Mesendoderm (in vitro differentiated cells): Measurements from ENCODE around the gene KCNN1.

Source experiments
- DNase-seq: peaks from one replicate; pipeline ENCODE4 v3.0.0; 2013
- H2AK5ac ChIP-seq: 2 replicates; pipeline ENCODE4 v1.6.1; 2013; ENCODE audit warnings: low read length, inconsistent platforms
- H2BK120ac ChIP-seq: 2 replicates; pipeline ENCODE4 v1.6.1; 2013; ENCODE audit warnings: low read depth, mild to moderate bottlenecking, low read length, moderate library complexity, mixed read lengths
- H2BK15ac ChIP-seq: replicated peaks from 2 replicates; pipeline ENCODE4 v1.6.1; 2013; ENCODE audit warnings: low read depth, mild to moderate bottlenecking, moderate library complexity
- H2BK5ac ChIP-seq: 2 replicates; pipeline ENCODE4 v1.6.1; 2013; ENCODE audit warnings: low read length, inconsistent platforms
- H3K18ac ChIP-seq: 2 replicates; pipeline ENCODE4 v1.6.1; 2013; ENCODE audit warnings: mild to moderate bottlenecking, low read length, mixed read lengths
- H3K23ac ChIP-seq: one replicate; pipeline ENCODE4 v1.6.1; 2013; ENCODE audit warnings: low read length
- H3K27ac ChIP-seq: 2 replicates; pipeline ENCODE4 v1.5.1; 2013; ENCODE audit warnings: low read depth, mild to moderate bottlenecking, inconsistent platforms, low read length, moderate library complexity
- H3K27me3 ChIP-seq: 2 replicates; pipeline ENCODE4 v1.6.1; 2013; ENCODE audit warnings: low read length, control low read depth, mild to moderate bottlenecking, inconsistent platforms; ENCODE audit not compliant: insufficient read depth, poor library complexity
- H3K36me3 ChIP-seq: 2 replicates; pipeline ENCODE4 v1.6.1; 2013; ENCODE audit warnings: low read length, inconsistent platforms; ENCODE audit not compliant: control insufficient read depth, insufficient read depth
- H3K4ac ChIP-seq: one replicate; pipeline ENCODE4 v1.6.1; 2013; ENCODE audit warnings: low read depth, mild to moderate bottlenecking, low read length, moderate library complexity
- H3K4me1 ChIP-seq: 2 replicates; pipeline ENCODE4 v1.6.1; 2013; ENCODE audit warnings: low read depth, low read length, inconsistent platforms; ENCODE audit not compliant: control insufficient read depth
- H3K4me2 ChIP-seq: 2 replicates; pipeline ENCODE4 v1.6.1; 2013; ENCODE audit warnings: low read length
- H3K4me3 ChIP-seq: 2 replicates; pipeline ENCODE4 v1.5.1; 2013; ENCODE audit warnings: mild to moderate bottlenecking, low read length
- H3K56ac ChIP-seq: one replicate; pipeline ENCODE4 v1.6.1; 2013; ENCODE audit warnings: low read length
- H3K79me1 ChIP-seq: 2 replicates; pipeline ENCODE4 v1.6.1; 2013; ENCODE audit warnings: low read length, inconsistent platforms
- H3K79me2 ChIP-seq: 2 replicates; pipeline ENCODE4 v1.6.1; 2013; ENCODE audit warnings: mild to moderate bottlenecking, low read length; ENCODE audit not compliant: control insufficient read depth, insufficient read depth
- H3K9ac ChIP-seq: 2 replicates; pipeline ENCODE4 v1.6.1; 2013; ENCODE audit warnings: low read length, inconsistent platforms
- H4K5ac ChIP-seq: one replicate; pipeline ENCODE4 v1.6.1; 2013; ENCODE audit warnings: low read length
- H4K8ac ChIP-seq: one replicate; pipeline ENCODE4 v1.6.1; 2013; ENCODE audit warnings: low read depth, mild to moderate bottlenecking, control low read depth, low read length, moderate library complexity
- WGBS: extraction: QIAGEN DNeasy Blood & Tissue Kit; methylation state at CpG from one replicate; pipeline ENCODE4 v1.1.7; 2013; ENCODE audit warnings: low lambda C conversion rate, missing lambda C conversion rate; ENCODE audit not compliant: insufficient coverage; ENCODE audit errors: extremely low coverage; 5-methylcytosine and 5-hydroxymethylcytosine counted together

The KCNN1 gene

DNA sequence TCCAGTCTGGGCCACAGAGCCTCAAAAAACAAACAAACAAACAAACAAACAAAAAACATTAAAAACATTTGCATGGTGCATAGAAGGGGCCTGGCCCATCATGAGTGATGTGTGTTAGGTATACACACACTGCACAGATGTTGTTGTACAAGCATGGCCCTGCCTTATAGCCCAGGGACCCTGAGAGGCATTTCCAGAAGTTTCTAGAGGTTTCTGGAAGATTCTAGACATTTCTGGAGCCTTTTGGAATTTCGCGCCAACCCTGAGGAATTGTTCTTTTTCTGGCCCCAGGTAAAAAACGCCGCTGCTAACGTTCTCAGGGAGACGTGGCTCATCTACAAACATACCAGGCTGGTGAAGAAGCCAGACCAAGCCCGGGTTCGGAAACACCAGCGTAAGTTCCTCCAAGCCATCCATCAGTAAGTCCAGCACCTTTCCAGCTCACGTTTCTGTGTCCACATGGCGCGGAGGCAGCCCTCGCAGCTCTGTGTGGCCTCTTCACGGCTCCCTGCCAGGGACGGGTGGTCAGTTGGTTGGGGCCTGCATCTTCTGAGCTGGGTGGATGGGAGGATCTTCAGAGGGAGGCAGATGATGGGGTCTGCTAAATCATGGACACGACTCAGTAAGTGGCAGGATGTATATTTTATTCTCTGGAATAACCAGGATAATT, 22.7 kb downstream of the KCNN1 start:
- H2BK15ac ChIP-seq = no peak overlapping the region
- no peak overlapping the region for H4K5ac ChIP-seq
- H3K9ac ChIP-seq = no peak overlapping the region
- H3K56ac ChIP-seq = no peak overlapping the region
- no peak overlapping the region for H2BK120ac ChIP-seq
- H3K79me1 ChIP-seq = no peaks in the 10 kb centered on the region
- no peaks in the 10 kb centered on the region for H3K4me1 ChIP-seq
- no peaks in the 10 kb centered on the region for H3K79me2 ChIP-seq
- no peak overlapping the region for H3K18ac ChIP-seq
- no peak overlapping the region for H3K4me2 ChIP-seq
- no peaks in the 10 kb centered on the region for H3K36me3 ChIP-seq
- H3K4me3 ChIP-seq = no peak overlapping the region
- no peak overlapping the region for H2BK5ac ChIP-seq
- DNase-seq = no peak
- H2AK5ac ChIP-seq = no peak overlapping the region
- H3K27me3 ChIP-seq = no peaks in the 10 kb centered on the region
- H3K27ac ChIP-seq = no peak overlapping the region
- no peak overlapping the region for H3K23ac ChIP-seq
- H4K8ac ChIP-seq = no peak overlapping the region
- no CpG with 5 or more reads among the region's 16 CpGs for WGBS
- H3K4ac ChIP-seq = no peak overlapping the region

DNA sequence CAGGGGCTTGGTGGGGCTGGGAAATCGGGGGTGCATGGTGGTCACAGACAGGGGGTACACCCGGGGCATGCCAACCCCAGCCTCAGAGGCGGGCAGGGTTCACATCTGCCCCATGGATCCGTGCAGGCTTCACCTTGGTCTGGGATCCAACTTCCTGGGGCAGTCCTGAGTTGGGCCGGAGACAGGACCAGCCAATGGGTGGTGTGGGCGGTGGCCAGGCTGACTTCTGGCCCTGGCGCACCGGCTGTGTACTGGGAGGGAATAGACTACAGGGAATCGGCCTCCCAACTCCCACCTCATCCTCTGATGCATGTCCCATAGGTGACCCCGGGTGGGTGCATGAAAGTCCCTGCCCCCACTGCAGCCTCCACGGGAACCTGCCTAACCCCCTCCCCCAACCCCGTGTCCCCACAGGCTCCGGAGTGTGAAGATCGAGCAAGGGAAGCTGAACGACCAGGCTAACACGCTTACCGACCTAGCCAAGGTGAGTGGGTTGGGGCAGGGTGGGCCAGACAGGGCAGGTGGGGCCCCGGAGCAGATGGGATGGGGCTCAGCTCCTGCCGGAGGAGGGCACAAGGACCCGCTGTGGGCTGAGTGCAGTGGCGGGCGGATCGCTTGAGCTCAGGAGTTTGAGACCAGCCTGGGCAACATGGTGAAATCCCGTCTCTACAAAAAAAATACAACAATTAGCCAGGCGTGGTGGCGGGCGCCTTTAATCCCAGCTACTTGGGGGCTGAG, 26.3 kb downstream of the KCNN1 start:
- no peak overlapping the region for H3K27ac ChIP-seq
- no CpG with 5 or more reads among the region's 27 CpGs for WGBS

DNA sequence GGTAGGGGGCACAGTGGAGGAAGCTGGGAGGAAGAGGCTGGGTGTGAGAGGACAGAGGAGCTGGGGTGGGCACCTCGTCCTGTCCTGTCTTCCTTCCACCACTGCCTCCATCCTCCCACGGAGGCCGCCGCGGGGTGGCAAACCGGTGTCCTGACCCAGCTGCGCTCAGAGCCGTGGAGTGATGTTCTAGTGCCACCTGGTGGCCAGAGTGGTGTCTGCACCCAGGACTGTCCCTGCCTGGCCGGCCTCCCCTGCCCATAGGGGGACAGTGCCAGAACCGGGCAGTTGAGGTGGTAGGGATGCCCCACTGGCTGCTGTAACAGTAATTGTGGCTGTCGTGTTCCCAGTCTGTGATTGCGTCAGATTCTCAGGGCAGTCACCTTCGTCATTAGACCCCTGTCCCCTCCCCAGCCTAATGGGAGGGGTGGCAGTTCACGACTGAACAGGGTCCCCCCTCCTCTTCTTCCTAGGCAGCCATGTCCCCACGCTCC, 30.0 kb downstream of the KCNN1 start:
- H3K23ac ChIP-seq = no peak overlapping the region
- WGBS = no CpG with 5 or more reads among the region's 15 CpGs

More for the DNA sequence above, 26.3 kb downstream of the KCNN1 start:
- Histone ChIP-seq H2BK5ac (no peak overlapping the region), H4K5ac (no peak overlapping the region), H2BK120ac (no peak overlapping the region), H3K4me3 (no peak overlapping the region), H3K18ac (no peak overlapping the region), H2BK15ac (no peak overlapping the region), H3K4ac (no peak overlapping the region), H2AK5ac (no peak overlapping the region), H3K56ac (no peak overlapping the region), H3K27me3 (no peaks in the 10 kb centered on the region), H3K79me2 (no peaks in the 10 kb centered on the region), H3K79me1 (no peaks in the 10 kb centered on the region), H3K23ac (no peak overlapping the region), H3K9ac (no peak overlapping the region), H3K4me2 (no peak overlapping the region), H4K8ac (no peak overlapping the region), H3K36me3 (no peaks in the 10 kb centered on the region), H3K4me1 (no peaks in the 10 kb centered on the region)
- DNase-seq = no peak

DNA sequence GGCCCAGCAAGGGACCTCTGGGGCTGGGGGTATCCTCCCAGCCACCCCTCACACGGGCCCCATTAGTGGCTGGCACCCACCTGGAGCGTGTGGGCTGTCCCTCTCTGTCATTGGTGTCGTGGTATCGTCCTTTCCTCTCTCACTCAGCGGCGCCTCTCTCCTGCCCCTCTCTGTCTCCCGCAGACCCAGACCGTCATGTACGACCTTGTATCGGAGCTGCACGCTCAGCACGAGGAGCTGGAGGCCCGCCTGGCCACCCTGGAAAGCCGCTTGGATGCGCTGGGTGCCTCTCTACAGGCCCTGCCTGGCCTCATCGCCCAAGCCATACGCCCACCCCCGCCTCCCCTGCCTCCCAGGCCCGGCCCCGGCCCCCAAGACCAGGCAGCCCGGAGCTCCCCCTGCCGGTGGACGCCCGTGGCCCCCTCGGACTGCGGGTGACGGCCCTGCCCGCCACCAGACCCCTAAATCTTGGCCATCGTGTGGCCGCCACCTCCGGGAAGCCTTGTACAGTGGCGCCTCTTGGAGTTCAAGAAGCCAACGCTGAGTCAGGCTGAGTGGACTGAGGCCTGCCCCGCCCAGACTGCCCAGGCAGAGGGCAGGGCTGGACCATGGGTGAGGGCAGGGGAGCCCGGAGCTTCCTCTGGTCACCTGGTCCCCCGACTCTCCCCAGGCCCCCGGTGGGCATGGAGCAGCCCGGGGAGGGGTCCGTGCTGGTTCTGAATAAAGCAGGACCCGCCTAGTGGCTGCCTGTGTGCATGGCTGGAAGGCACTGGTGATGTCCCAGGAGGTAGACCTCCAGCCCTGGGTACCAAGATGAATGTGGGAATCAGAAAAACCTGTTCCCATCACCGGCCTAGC, 31.3 kb downstream of the KCNN1 start:
- H4K8ac ChIP-seq = no peak overlapping the region
- no peak overlapping the region for H4K5ac ChIP-seq
- no peak overlapping the region for H3K23ac ChIP-seq
- no peak overlapping the region for H2BK15ac ChIP-seq
- no peak overlapping the region for H2AK5ac ChIP-seq
- no peak overlapping the region for H3K56ac ChIP-seq
- no peak overlapping the region for H3K9ac ChIP-seq
- no peaks in the 10 kb centered on the region for H3K79me2 ChIP-seq
- H3K4me1 ChIP-seq = no peaks in the 10 kb centered on the region
- H3K79me1 ChIP-seq = no peaks in the 10 kb centered on the region
- no peak overlapping the region for H2BK120ac ChIP-seq
- no peak overlapping the region for H3K4me3 ChIP-seq
- no peaks in the 10 kb centered on the region for H3K36me3 ChIP-seq
- no peak overlapping the region for H3K4me2 ChIP-seq
- H3K18ac ChIP-seq = no peak overlapping the region
- no peak overlapping the region for H3K4ac ChIP-seq
- H3K27me3 ChIP-seq = peaks cover 6% of the 10 kb centered on the region
- DNase-seq = peak; percentile 47
- H2BK5ac ChIP-seq = no peak overlapping the region
- H3K27ac ChIP-seq = no peak overlapping the region
- no CpG with 5 or more reads among the region's 41 CpGs for WGBS

More for the DNA sequence above, 30.0 kb downstream of the KCNN1 start:
- Histone ChIP-seq H3K79me1 (no peaks in the 10 kb centered on the region), H3K4ac (no peak overlapping the region), H3K18ac (no peak overlapping the region), H3K36me3 (no peaks in the 10 kb centered on the region), H3K56ac (no peak overlapping the region), H2BK15ac (no peak overlapping the region), H4K8ac (no peak overlapping the region), H3K4me2 (no peak overlapping the region), H3K79me2 (no peaks in the 10 kb centered on the region), H3K27me3 (peaks cover 6% of the 10 kb centered on the region), H3K9ac (no peak overlapping the region), H2AK5ac (peak overlapping the region; percentile 44), H3K4me1 (no peaks in the 10 kb centered on the region), H2BK120ac (no peak overlapping the region), H3K27ac (no peak overlapping the region), H4K5ac (no peak overlapping the region), H3K4me3 (no peak overlapping the region), H2BK5ac (no peak overlapping the region)
- DNase-seq = peak; percentile 68

DNA sequence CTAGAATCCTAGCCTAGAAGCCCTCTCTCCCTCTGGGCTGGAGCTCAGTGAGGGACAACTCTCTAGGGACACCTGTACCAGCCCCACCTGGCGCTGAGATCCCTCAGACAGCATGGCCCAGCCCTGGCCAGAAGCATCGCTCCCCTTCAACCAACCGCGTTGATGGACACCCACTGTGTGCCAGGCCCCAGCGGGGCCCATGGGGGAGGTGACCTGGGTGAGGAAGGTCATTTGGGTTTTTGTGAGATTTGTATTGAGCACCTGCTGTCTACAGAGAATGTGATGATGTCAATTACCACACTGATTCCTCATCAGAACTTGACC, 31.9 kb downstream of the KCNN1 start:
- Histone ChIP-seq H2AK5ac (no peak overlapping the region), H3K79me1 (no peaks in the 10 kb centered on the region), H4K8ac (no peak overlapping the region), H4K5ac (no peak overlapping the region), H3K23ac (no peak overlapping the region), H3K18ac (no peak overlapping the region), H3K4ac (no peak overlapping the region), H3K27me3 (peaks cover 6% of the 10 kb centered on the region), H3K56ac (no peak overlapping the region), H3K79me2 (no peaks in the 10 kb centered on the region), H3K4me2 (no peak overlapping the region), H2BK120ac (no peak overlapping the region), H3K36me3 (no peaks in the 10 kb centered on the region), H2BK15ac (no peak overlapping the region), H2BK5ac (no peak overlapping the region), H3K27ac (no peak overlapping the region), H3K4me3 (no peak overlapping the region), H3K9ac (no peak overlapping the region), H3K4me1 (no peaks in the 10 kb centered on the region)
- WGBS = no CpG with 5 or more reads among the region's 5 CpGs
- no peak for DNase-seq
